ENCODE measurements around the gene YPEL2. TPM values are rescaled to one million over a fixed set of nuclear protein-coding genes. Genes with fewer than 3 reads are reported as not detected.
"Not testable (repeated sequence)": the region's sequence is repeated elsewhere in the genome, so short reads cannot be mapped to it uniquely, and the experiment has no call there.

The YPEL2 gene
- total RNA-seq, 4 donors from 2014 or later, result 34.3 to 53.6 (median 40.7) TPM

GRCh38 chr17:59406808-59407381 is 75.4 kb downstream of the YPEL2 start:
- DNase-seq (ENCODE audit: low spot score) (no peak), ATAC-seq (ENCODE audit: low FRiP score) (peak; percentile 94)
- TF ChIP-seq CTCF (IDR thresholded peaks at IDR 0.05), result no peak

GRCh38 chr17:59409336-59410048 is 78.0 kb downstream of the YPEL2 start:
- no peak for DNase-seq (ENCODE audit: low spot score)
- no peak for TF ChIP-seq CTCF (IDR thresholded peaks at IDR 0.05)
- no peak for ATAC-seq (ENCODE audit: low FRiP score)

- ATAC-seq (ENCODE audit: low FRiP score) (no peak), DNase-seq (ENCODE audit: low spot score) (no peak)
- no peak for TF ChIP-seq CTCF (IDR thresholded peaks at IDR 0.05)
Observed at GRCh38 chr17:59410049-59410437, 78.6 kb downstream of the YPEL2 start.

- not testable (repeated sequence) for DNase-seq (ENCODE audit: low spot score); ATAC-seq (ENCODE audit: low FRiP score)
Observed at GRCh38 chr17:59412431-59412830, 81.0 kb downstream of the YPEL2 start.

GRCh38 chr17:59413014-59413766 is 81.7 kb downstream of the YPEL2 start:
- no peak for TF ChIP-seq CTCF (IDR thresholded peaks at IDR 0.05)
- DNase-seq (ENCODE audit: low spot score) (no peak), ATAC-seq (ENCODE audit: low FRiP score) (no peak)

- no peak for DNase-seq (ENCODE audit: low spot score)
- no peak for TF ChIP-seq CTCF (IDR thresholded peaks at IDR 0.05)
- no peak for ATAC-seq (ENCODE audit: low FRiP score)
Observed at GRCh38 chr17:59415397-59415796, 83.9 kb downstream of the YPEL2 start.

- ATAC-seq (ENCODE audit: low FRiP score) (no peak), DNase-seq (ENCODE audit: low spot score) (no peak)
- TF ChIP-seq CTCF (IDR thresholded peaks at IDR 0.05), result no peak
Observed at GRCh38 chr17:59416184-59416583, 84.7 kb downstream of the YPEL2 start.

All from omental fat pad (tissue), 4 donors.